Fibroblast of mammary gland (primary cell): ENCODE data around the gene SELENOO.

Experiments used
- DNase-seq: peaks from one replicate; pipeline ENCODE4 v3.0.0-alpha.2; 2010; ENCODE audit warnings: low read depth
- H3K4me3 ChIP-seq: 2 replicates; pipeline ENCODE4 v1.5.1; 2011; ENCODE audit warnings: low read depth, mild to moderate bottlenecking, low read length, moderate library complexity; ENCODE audit not compliant: control insufficient read depth
- CTCF ChIP-seq: conservative IDR thresholded peaks from 2 replicates; pipeline ENCODE4 v1.5.1; 2011; ENCODE audit warnings: low read depth, low read length, inconsistent platforms; ENCODE audit not compliant: control insufficient read depth, insufficient read depth

SELENOO gene

GRCh38 chr22:50200461-50201190, at the start of gene SELENOO:
Gene SELENOO, plus strand, starts transcription at chr22:50201011. Its CDS starts 26 bp downstream, at chr22:50201037.
- peak; percentile 71 for DNase-seq
- no peak for TF ChIP-seq CTCF
- H3K4me3 ChIP-seq: peak within 1 kb of the TSS; percentile 58

- no peak for TF ChIP-seq CTCF
- DNase-seq: no peak
- H3K4me3 ChIP-seq: no peak overlapping the region
Observed at GRCh38 chr22:50151571-50152537, 49.0 kb upstream of the SELENOO start.

GRCh38 chr22:50153056-50153755, 47.6 kb upstream of the SELENOO start:
- no peak for DNase-seq
- H3K4me3 ChIP-seq: no peak overlapping the region
- no peak for TF ChIP-seq CTCF

GRCh38 chr22:50153756-50154140, 47.1 kb upstream of the SELENOO start:
- no peak overlapping the region for H3K4me3 ChIP-seq

GRCh38 chr22:50157709-50158375, 43.0 kb upstream of the SELENOO start:
- H3K4me3 ChIP-seq: no peak overlapping the region
- TF ChIP-seq CTCF: no peak
- DNase-seq: no peak

More at GRCh38 chr22:50153756-50154140, 47.1 kb upstream of the SELENOO start:
- no peak for DNase-seq
- TF ChIP-seq CTCF: no peak

GRCh38 chr22:50160947-50161346, 39.9 kb upstream of the SELENOO start:
- no peak for DNase-seq
- TF ChIP-seq CTCF: no peak
- H3K4me3 ChIP-seq: no peak overlapping the region
